HFF-Myc (cell line): Measurements from ENCODE around the gene SOX5.

Experiments
- DNase-seq: peaks from one replicate; pipeline ENCODE4 v3.0.0-alpha.2; 2011; ENCODE audit warnings: low read depth; ENCODE audit errors: extremely low read depth
- H3K4me3 ChIP-seq: replicated peaks from 2 replicates; pipeline ENCODE4 v1.5.1; 2011; ENCODE audit warnings: low read depth, mild to moderate bottlenecking, control low read depth, low read length
- TF ChIP-seq, protein P1 (sequence below): IDR thresholded peaks from 2 replicates; pipeline ENCODE4 v1.5.1; 2012; ENCODE audit warnings: mild to moderate bottlenecking, low read depth, low read length, control low read depth; ENCODE audit errors: missing control alignments

The SOX5 gene

DNA sequence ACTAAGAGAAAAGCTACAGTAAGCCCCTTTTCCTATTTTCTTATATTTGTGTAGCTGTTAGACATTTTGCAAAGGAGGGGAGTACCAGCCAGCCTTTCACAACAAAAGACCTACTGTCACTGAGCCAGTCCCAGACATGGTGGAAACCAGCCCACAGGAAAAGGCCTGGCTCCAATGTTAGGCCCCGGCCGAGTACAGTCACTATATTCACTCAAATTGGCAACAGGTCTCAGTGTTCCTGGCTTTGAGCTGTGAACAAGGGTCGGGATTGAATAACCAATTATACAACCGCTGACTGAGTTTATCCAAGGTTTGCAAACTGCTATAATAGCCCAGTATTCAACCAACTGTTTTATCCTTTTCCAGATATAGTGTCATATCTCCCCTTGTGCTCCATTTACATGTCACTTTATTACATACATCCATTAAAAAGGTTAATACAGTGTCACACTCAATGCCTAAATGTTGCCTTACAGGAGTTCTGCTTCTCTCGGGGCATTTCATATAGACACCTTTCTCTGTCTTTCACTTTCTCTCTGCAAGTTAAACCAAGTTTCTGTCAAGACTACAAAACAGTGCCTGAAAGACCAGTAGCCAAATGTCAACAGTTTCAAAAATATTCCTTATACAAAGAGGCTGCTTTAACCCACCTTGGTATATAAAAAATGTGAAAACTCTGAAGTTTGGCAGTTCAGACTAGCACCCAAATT is 178.1 kb downstream of the SOX5 start:
- TF ChIP-seq, protein P1, sequence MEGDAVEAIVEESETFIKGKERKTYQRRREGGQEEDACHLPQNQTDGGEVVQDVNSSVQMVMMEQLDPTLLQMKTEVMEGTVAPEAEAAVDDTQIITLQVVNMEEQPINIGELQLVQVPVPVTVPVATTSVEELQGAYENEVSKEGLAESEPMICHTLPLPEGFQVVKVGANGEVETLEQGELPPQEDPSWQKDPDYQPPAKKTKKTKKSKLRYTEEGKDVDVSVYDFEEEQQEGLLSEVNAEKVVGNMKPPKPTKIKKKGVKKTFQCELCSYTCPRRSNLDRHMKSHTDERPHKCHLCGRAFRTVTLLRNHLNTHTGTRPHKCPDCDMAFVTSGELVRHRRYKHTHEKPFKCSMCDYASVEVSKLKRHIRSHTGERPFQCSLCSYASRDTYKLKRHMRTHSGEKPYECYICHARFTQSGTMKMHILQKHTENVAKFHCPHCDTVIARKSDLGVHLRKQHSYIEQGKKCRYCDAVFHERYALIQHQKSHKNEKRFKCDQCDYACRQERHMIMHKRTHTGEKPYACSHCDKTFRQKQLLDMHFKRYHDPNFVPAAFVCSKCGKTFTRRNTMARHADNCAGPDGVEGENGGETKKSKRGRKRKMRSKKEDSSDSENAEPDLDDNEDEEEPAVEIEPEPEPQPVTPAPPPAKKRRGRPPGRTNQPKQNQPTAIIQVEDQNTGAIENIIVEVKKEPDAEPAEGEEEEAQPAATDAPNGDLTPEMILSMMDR = no peak

DNA sequence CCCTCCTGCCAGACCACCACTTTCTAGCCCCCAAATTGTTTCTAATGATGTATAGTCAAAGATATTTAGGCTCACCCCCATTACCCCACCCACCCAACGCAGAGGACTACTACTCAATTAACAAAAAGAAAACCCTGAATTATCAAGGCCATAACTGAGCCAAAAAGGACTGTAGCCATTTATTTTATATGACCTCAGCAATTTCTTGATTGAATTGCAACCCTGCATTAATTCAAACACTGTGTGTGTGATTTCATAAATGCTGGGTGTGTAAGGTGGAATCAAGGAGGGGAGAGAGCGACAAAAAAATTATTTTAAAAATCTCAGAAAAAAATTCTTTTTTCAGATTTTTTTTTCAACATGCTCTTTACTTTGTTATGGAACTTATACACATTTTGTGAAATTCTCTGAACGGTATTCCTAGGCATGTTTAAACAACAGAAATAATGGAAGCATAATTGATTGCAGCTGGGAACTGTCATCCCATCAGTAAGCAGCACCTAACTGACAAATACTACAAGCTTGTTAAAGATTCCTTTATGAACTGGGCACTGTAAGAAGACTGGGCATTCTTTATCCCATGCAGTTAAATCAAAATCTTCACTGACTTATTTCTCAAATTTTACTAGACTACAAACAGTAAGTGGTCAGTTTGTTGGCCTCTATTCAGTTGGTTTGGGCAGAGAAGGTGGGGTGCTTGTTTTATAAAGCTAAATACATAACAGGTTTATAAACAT is 179.1 kb downstream of the SOX5 start:
- H3K4me3 ChIP-seq = no peak overlapping the region
- no peak for DNase-seq
- TF ChIP-seq, protein P1 = no peak

More for the DNA sequence above, 178.1 kb downstream of the SOX5 start:
- no peak overlapping the region for H3K4me3 ChIP-seq
- no peak for DNase-seq

DNA sequence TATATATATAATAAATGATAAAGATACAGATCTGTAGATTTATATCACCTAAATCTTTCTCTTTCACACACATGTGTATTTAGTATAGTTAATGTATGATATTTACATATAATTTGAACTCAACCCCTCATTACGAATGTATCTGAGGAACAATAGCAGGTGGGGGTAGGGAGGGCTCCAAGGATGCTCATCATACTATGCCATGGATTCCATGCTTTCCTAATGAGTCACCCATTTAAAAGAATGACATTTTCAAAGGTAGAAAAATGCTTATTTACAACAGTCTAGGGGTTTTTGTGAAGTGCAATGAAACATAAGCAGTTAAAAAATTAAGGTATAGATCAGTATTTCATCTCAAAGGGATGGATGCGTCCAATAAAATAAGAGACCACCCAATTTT is 181.6 kb downstream of the SOX5 start:
- no peak overlapping the region for H3K4me3 ChIP-seq
- TF ChIP-seq, protein P1 = no peak
- no peak for DNase-seq

DNA sequence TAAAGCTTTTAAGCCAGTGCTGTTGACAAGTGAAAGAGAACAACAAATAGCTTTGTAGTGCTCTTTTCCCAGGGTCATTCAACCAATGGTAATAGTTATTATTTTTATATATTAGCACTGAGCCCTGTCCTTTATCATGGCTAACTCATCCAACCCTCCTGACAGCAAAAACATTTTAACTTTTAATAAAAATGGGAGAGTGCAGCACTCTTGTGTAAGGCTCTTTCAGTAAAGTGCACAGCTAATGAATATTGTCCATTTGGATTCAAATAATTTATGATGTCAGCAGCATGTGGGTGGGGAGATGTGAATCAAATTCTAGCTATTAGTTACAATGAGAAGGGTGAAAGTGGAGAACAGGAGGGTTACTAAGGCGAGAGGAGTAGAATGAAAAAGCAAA is 185.7 kb downstream of the SOX5 start:
- DNase-seq = no peak
- TF ChIP-seq, protein P1 = no peak
- no peak overlapping the region for H3K4me3 ChIP-seq

DNA sequence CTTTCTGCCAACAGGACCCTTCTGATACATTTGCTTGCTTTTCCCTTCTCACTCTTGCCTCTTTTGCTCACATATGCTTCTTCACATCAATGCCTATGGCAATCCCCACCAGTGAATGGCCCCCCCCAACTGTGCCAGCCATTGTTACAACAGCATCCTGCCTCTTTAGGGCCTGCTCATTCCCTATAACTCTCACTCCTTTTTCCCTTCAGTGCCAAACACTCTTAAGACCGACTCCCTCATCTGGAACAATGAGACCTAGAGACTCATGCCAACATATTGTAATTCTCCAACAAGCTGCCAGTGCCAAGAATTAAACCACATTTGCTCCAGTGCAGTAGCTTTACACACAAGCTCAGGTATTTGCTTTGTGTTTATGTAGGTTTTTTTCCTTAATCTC is 189.0 kb downstream of the SOX5 start:
- TF ChIP-seq, protein P1 = no peak
- DNase-seq = no peak

DNA sequence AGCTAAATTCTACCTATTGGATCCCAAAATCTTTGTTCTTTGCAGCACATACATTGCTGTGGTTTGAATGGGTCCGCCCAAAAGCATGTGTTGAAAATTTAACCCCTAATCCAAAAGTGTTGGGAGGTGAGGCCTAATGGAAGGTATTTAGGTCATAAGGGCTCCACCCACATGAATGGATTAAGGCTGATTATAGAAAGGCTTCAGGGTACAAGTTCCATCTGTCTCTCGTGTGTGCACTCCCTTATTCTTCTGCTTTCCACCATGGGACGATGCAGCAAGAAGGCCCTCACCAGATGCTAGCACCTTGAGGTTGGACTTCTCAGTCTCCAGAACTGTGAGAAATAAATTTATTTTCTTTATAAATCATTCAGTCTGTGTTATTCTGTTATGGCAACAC is 190.9 kb downstream of the SOX5 start:
- TF ChIP-seq, protein P1 = no peak
- no peak for DNase-seq
- H3K4me3 ChIP-seq = no peak overlapping the region

More for the DNA sequence above, 189.0 kb downstream of the SOX5 start:
- no peak overlapping the region for H3K4me3 ChIP-seq
